IPS-15b (cell line): ENCODE measurements around the gene TIMM21.

Source experiments
- H3K27me3 ChIP-seq: one replicate; pipeline ENCODE4 v1.6.1; 2013; ENCODE audit warnings: low read length; ENCODE audit not compliant: control insufficient read depth, insufficient read depth
- H3K36me3 ChIP-seq: one replicate; pipeline ENCODE4 v1.6.1; 2013; ENCODE audit warnings: low read length; ENCODE audit not compliant: control insufficient read depth, insufficient read depth
- H3K4me1 ChIP-seq: one replicate; pipeline ENCODE4 v1.6.1; 2013; ENCODE audit warnings: mild to moderate bottlenecking, low read length; ENCODE audit not compliant: control insufficient read depth, insufficient read depth
- H3K4me3 ChIP-seq: one replicate; pipeline ENCODE4 v1.5.1; 2013; ENCODE audit warnings: low read depth, low read length
- H3K9ac ChIP-seq: one replicate; pipeline ENCODE4 v1.6.1; 2013; ENCODE audit warnings: low read depth, mild to moderate bottlenecking, low read length
- H3K9me3 ChIP-seq: one replicate; pipeline ENCODE4 v1.6.1; 2013; ENCODE audit warnings: mild to moderate bottlenecking, low read length; ENCODE audit not compliant: control insufficient read depth, insufficient read depth

The TIMM21 gene

DNA sequence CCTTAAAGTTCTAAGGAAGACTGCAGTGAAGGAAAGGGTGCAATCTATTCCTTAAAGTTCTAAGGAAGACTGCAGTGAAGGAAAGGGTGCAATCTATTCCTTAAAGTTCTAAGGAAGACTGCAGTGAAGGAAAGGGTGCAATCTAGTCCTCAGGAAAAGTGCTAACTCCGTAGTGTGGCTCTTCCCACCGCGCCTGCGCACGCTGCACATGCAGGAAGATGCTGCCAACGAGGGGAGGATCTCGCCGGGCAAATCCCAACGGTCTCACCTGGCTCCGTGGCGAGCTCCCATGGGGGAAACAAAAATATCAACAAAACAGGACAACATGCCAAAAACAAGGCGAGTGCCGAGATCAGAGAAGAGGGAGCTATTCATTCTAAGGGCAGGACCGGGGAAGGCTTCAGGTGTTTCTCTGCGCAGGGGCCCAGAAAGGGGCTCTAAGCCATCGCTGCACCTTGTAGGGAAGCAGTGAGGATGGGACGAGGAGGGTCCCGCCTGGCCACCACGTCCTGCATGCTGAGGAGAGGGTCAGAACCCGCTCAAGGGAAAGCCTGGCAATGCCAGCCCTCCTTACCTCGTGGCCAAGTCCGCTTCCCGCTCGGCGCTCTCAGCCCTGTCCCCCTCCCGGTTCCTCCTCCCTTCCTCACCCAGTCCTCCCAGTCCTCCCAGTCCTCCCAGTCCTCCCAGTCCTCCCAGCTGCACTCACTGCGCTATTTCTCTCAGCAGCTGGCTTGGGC, 24.5 kb downstream of the TIMM21 start:
- peaks cover 3% of the 10 kb centered on the region for H3K27me3 ChIP-seq
- H3K4me1 ChIP-seq: no peaks in the 10 kb centered on the region
- no peaks in the 10 kb centered on the region for H3K36me3 ChIP-seq
- no peak overlapping the region for H3K4me3 ChIP-seq
- no peak overlapping the region for H3K9ac ChIP-seq
- H3K9me3 ChIP-seq: no peaks in the 10 kb centered on the region

DNA sequence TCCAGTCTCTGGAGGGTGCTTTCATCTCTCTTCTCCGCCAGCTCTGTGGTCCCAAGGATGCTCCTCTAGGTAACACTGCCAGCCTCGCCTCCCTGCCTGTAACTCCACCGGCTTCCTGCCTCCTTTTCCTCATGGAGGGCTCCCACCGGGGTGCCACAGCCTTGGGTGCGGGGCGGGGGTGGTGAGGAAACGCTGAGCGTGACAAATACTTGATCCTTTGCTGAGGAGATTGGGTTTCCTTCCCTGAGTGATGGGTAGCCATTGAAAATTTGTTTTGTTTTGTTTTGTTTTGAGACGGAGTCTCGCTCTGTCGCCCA, 25.1 kb downstream of the TIMM21 start:
- H3K27me3 ChIP-seq: peaks cover 3% of the 10 kb centered on the region
- H3K4me1 ChIP-seq: no peaks in the 10 kb centered on the region
- H3K36me3 ChIP-seq: no peaks in the 10 kb centered on the region
- no peak overlapping the region for H3K9ac ChIP-seq
- no peak overlapping the region for H3K4me3 ChIP-seq
- no peaks in the 10 kb centered on the region for H3K9me3 ChIP-seq

DNA sequence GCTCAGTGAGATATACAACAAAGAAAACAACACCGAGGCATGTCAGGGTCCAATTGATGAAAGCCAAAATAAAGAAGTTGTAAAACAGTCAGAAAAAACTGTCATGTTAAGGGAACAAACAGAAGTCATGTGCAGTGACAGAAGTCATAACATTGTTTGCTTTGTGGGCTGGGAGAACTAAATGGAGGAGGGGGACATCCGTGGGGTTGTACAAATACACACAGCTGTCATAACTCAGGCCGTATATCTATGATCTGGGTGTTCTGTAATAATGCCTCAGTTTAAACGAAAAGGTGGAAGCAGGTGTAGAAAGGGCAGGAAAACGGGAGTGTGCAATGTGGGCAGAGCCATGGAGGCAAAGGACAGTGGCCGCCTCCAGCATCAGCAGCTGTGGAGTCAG, 27.3 kb downstream of the TIMM21 start:
- H3K4me1 ChIP-seq: no peaks in the 10 kb centered on the region
- no peaks in the 10 kb centered on the region for H3K9me3 ChIP-seq
- H3K9ac ChIP-seq: no peak overlapping the region
- peaks cover 3% of the 10 kb centered on the region for H3K27me3 ChIP-seq
- no peaks in the 10 kb centered on the region for H3K36me3 ChIP-seq
- H3K4me3 ChIP-seq: no peak overlapping the region

DNA sequence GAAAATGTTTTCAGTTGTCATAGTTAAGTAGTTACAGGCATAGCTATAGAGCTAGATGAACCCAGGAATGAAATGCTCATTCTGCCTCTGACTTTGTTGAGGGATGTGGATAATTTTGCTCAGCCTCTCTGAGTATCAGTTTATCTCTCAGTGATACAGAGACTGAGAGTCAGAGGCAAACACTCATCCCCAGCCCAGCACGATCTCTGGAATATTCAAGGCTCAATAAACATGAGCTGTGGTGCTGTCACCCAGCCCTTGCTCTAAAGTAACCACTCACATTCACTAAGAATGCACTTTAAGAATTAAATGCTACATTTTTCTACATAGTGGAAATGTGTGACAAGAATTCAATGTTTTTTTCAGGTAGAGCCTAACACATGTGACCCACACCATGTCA, 30.6 kb downstream of the TIMM21 start:
- Histone ChIP-seq H3K36me3 (no peaks in the 10 kb centered on the region), H3K9me3 (no peaks in the 10 kb centered on the region), H3K27me3 (no peaks in the 10 kb centered on the region), H3K4me3 (no peak overlapping the region), H3K9ac (no peak overlapping the region), H3K4me1 (peaks cover 3% of the 10 kb centered on the region)

DNA sequence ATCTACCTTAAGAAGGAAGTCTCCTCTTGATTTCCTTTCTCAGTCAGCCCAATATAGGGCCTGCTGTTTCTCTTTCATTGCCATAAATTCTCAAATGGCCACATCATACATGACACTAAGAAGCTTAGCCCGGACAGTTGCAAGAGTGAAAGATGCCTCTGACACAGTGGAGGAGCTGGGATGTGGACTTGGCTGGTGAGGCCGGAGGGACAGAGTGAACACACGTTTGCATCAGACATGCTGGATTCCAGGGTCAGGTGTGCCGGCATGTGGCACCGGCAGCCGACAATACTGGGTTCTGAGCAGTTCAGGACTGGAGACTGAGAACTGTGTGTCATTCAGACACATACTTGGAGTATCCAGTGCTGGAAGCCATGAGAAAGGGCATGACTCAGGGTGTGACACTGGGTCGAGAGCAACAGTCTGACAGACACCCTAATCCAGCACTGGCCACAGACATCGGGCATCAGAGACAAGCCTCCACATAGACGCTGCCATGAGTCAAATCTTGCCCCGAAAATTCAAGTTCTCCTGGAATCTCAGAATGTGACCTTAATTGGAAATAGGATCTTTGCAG, 31.4 kb downstream of the TIMM21 start:
- Histone ChIP-seq H3K27me3 (no peaks in the 10 kb centered on the region), H3K9me3 (no peaks in the 10 kb centered on the region), H3K4me3 (no peak overlapping the region), H3K36me3 (no peaks in the 10 kb centered on the region), H3K4me1 (peaks cover 9% of the 10 kb centered on the region), H3K9ac (no peak overlapping the region)

DNA sequence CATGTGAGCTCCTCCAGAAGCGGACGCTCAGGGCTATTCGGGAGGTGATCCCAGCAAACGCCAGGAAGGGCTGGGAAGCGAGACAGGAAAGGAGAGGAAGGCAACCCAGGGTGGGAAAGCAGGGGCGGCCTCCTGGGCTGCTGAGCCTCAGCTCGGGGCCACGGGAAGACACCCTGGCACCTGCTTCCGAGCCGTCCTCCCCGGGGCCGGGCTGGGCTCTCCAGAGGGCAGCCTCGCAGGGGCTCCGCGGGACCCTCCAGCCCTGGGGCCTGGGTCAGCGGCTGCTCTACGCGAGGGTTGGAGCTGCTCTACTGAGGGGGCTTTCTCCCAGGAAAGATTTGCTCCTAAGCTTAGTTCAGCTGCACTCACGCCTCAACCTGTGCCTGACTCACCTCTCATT, 34.0 kb downstream of the TIMM21 start:
- Histone ChIP-seq H3K4me1 (peaks cover 11% of the 10 kb centered on the region), H3K27me3 (no peaks in the 10 kb centered on the region), H3K4me3 (no peak overlapping the region), H3K36me3 (no peaks in the 10 kb centered on the region), H3K9me3 (no peaks in the 10 kb centered on the region), H3K9ac (no peak overlapping the region)

DNA sequence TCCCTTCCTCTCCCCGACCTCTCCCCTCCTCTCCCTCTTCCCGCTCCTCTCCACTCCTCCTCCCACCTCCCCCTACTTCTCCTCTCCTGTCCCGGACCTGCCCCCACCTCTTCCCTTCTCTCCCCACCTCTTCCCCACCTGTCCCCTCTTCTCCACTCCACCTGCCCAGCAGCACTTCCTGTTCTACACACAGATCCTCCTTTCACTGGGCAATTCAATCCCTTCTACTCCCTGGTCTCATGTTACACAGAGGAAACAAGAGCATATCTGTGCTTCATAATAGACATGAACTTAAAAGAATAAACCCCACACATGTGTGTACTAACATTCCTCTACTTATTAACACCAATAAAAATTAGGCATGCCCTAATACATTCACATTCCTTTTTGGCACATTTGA, 34.8 kb downstream of the TIMM21 start:
- H3K27me3 ChIP-seq: no peaks in the 10 kb centered on the region
- peaks cover 11% of the 10 kb centered on the region for H3K4me1 ChIP-seq
- no peaks in the 10 kb centered on the region for H3K36me3 ChIP-seq
- no peak overlapping the region for H3K4me3 ChIP-seq
- H3K9ac ChIP-seq: no peak overlapping the region
- no peaks in the 10 kb centered on the region for H3K9me3 ChIP-seq

DNA sequence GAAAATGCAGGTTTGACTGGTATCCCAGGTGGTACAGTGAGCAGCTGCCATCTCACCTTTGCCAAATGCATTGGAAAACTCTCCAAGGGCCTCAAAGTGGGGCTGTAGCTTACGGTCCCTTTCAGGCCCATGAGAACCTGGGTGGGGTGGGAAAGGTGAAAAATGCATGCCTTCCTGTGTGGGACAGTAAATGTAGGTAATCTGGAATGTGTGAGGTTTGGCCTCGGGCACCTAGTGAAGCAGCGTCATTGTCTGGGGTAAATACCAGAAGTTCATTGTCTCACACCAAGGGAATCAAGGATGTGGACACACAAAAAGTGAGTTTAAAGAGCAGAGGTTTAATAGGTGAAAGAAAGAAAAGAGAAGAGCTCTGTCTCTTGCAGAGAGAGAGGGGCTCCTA, 36.6 kb downstream of the TIMM21 start:
- Histone ChIP-seq H3K4me1 (peaks cover 11% of the 10 kb centered on the region), H3K36me3 (no peaks in the 10 kb centered on the region), H3K9me3 (no peaks in the 10 kb centered on the region), H3K9ac (no peak overlapping the region), H3K27me3 (no peaks in the 10 kb centered on the region), H3K4me3 (no peak overlapping the region)

DNA sequence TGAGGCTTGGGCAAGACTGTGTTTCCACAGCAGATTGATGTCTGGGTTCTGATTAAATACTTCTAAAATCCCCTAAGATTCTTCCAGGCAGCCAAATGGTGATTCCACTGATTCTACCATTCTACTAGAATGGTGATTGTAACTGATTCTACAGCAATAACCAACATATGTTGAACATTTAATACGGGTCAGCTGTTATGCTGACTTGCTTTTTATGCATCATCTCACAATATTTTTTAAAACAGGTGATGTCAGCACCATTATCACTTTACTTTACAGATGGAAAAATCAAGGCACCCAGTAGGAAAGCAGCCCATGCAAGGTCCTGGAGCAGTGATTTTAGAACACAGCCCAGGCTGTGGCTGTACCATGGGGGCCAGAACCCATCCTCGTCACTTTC, 37.5 kb downstream of the TIMM21 start:
- peaks cover 11% of the 10 kb centered on the region for H3K4me1 ChIP-seq
- no peaks in the 10 kb centered on the region for H3K27me3 ChIP-seq
- no peak overlapping the region for H3K9ac ChIP-seq
- H3K9me3 ChIP-seq: no peaks in the 10 kb centered on the region
- H3K4me3 ChIP-seq: no peak overlapping the region
- H3K36me3 ChIP-seq: no peaks in the 10 kb centered on the region

DNA sequence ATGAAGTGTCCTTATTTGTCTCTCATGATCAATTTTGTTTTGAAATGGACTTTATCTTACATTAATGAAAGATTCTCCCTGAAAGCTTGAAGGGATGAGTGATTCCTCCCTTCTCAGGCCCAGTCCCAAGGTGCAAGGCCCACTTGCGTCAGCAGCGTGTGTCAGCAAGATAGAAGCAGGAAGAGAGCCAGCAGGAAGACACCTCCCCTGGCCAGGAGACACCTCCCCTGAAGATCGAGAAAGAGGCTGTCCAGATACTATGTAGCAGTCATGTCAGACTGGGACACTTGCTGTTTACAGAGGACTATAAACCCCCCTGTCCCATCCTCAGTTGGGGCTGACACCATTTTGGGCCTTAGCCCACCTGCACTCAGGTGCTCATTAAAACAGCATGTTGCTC, 38.3 kb downstream of the TIMM21 start:
- no peaks in the 10 kb centered on the region for H3K27me3 ChIP-seq
- no peak overlapping the region for H3K9ac ChIP-seq
- peaks cover 11% of the 10 kb centered on the region for H3K4me1 ChIP-seq
- no peaks in the 10 kb centered on the region for H3K9me3 ChIP-seq
- no peak overlapping the region for H3K4me3 ChIP-seq
- H3K36me3 ChIP-seq: no peaks in the 10 kb centered on the region

DNA sequence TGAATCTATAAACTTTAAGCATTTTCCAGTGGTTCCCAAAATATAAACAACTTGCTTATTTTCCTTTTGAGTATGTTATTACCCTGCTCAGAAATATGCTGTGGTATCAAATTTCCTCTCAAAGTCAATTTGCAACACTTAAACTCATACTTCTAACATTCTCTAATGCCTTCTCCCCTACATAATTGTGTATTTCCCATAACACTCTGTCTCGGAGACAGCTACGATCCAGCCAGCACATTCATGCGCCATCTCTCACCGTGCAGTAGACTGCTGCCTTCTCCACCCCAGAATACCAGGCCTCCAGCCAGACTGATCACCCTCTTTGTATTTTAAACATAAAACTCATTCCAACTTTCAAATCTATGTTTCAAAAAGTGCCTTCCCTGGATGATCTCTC, 41.8 kb downstream of the TIMM21 start:
- no peak overlapping the region for H3K9ac ChIP-seq
- peaks cover 2% of the 10 kb centered on the region for H3K27me3 ChIP-seq
- H3K4me1 ChIP-seq: no peaks in the 10 kb centered on the region
- no peaks in the 10 kb centered on the region for H3K36me3 ChIP-seq
- H3K4me3 ChIP-seq: no peak overlapping the region
- no peaks in the 10 kb centered on the region for H3K9me3 ChIP-seq

DNA sequence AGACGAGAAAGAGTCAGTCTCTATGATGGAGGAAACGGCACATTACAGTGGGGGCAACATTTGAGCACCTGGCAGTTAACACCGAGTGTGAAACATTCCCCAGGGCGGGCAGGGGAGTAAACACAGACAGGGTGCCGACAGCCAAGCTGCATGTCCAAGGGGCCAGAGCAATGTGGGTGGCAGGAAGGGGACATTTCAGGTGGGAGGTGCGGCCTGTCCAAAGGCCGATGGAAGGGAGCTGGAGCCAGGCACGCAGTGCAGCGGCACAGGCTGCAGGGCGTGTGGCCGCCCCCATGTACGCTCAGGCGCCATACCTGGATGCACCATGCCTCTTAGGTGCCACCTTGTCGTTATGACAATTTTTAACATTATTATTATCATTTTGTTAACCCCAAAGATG, 43.3 kb downstream of the TIMM21 start:
- Histone ChIP-seq H3K9me3 (no peaks in the 10 kb centered on the region), H3K4me3 (no peak overlapping the region), H3K27me3 (peaks cover 2% of the 10 kb centered on the region), H3K9ac (no peak overlapping the region), H3K4me1 (peaks cover 5% of the 10 kb centered on the region), H3K36me3 (no peaks in the 10 kb centered on the region)
